G401.6 (cell line): ENCODE results near the gene KCNG4.

Source experiments
- FAIRE-seq: peaks from 2 replicates; lab custom pipeline; 2012; peaks lifted over from hg19 to GRCh38; lab: Jason Lieb, UNC

The KCNG4 gene

DNA sequence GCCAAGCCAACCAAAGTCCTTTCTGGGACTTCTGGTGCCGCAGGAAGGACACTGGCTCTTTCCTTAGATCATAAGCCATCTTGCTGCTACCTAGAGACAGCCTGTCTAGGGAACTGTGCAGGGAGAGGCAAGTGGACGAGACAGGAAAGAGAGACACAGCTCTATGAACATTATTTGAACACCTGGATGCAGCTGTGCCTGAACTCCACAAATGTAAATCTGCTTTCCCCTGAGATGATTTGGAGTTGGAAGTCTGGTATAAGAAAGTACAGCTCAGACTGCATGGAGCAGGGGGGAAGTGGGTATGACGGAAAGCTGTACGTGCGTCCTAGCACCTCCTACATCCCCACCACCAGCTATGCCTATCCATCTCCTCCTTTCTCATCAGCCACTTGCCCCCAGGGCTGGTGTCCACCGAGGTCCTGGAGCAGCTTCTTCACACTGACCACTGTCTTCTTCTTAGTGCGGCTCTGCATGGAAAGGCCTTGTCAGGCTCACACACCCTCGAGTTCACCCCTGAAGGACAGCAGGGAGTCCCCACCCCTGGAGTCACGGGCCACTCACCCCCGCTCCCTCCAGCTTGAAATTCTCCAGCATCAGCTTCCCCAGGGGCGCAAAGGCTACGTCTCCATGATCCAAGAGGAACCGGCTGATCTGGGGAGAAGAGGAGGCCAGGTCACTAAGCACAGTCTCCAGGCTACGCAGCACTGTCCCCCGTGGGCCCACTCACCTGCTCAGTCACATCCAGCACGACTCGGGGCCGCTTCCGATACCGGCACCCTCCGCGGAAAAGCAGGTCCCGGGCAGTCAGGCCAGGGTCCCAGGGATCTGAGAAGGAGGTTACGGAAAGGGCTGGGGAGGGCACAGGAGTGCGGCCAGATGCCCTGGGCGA lies 56.9 kb downstream of the KCNG4 start:
- FAIRE-seq: no peak

DNA sequence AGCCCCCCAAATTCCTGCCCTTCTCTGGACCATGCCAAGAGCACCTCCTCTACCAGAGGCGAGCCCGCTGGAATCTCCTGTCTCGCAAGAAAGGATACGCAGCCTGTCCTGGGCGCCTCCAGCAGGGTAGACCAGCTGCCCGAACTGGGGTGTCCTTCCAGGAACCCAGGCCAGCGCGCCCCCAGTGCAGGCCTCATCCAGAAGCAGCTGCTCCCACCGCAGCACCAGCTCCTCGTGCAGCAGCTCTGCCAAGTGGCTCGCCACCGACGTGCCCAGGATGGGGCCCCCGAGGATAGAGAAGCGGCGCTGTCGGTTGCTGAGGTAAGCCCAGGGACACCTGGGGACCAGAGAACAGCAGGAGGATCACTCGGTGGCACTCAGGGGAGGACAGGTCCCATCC lies 57.7 kb downstream of the KCNG4 start:
- FAIRE-seq: no peak

DNA sequence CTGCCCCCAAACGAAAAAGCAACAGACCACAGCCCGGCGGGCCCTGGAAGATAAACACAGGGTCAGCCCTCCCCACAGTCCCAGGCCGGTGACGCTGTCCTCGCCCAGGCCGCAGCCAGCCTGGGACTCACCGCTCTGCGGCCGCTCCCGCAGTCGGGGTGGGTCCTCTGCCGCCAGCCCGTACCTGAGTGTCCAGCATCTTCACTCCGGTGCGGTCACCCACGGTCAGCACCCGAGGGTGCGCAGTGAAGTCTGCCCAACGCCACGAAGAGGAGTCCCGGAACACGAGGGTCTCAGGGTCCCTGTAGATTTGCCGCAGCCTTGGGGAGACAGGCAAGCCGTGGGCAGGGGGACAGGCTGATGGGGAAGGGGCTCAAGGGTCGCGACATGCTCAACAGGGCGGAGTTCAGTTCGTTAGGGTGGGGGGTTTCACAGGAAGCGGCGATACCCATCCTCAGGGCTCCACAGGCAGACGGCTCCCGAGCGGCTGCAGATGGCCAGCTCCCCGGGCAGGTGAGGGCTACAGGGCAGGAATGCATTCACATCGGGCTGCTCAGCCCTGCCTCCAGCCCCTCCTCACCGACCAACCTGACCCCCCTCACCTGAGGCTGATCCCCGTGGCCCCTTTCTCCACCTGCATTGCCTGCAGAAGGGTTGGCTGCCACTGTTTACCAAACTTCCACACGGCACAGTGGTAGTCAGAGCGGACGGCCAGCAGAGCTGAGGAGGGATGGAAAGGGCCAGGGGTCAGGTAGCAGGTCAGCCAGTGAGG lies 58.5 kb downstream of the KCNG4 start:
- no peak for FAIRE-seq

DNA sequence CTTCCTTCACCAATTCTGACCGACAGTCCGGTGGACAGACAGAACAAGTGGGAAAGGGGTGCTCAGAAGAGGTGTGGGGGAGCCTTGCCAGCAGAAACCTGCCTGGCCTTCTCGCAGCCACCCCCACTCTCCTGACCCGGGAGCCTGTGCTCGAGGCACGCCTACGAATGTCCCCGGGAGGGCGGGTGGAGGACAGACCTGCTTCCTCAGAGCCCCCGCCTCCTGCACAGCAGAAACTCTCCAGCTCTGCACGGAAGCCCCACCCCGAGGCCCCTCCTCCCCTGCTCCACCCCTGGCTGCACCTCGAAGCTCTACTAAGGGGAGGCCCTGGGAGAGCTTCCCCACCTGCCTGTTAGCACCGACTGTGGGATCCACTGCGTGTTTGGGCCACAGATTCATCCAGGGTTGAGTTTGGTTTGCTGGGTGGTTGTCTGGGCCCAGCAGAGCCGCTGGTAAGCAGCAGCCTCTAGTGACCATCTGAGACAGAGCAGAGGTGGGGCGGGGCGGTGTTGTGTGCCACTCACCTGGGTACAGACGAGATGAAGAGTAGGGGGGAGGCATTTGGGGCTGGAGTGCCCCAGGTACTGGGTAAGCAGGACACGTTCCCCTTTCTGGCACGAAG lies 59.2 kb downstream of the KCNG4 start:
- FAIRE-seq: no peak

DNA sequence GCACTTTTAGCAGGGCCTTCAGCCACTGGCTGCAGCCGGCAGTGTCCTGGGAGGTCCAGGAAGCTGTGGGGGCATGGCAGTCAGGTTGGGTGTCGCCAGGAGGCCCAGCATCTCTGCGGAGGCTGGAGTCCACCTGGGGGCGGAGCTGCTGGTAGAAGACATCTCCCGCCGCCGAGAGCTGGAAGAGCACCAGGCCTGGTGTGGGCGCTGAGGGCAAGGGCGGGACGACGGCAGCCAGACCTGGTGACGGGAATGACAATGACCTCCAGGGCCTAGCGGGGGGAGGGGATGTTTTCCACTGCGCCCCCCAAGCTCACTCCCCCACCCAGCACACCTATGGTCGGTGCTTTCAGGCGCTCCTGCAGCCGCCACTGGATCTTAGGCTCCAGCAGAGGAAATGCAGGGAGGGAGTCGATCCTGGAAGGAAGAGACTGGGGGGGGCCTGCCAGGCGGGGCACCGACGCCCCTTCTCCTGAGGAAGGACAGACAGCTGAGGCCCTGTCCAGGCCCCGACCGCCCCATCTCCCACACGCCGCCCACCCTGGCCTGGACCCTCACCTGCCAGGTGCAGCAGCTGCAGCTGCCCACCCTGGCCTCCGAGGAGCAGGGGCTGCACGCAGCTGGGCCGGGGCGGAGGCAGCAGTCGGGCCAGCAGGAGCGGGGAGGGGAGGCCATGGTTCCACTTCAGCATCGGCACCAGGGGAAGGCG lies 60.0 kb downstream of the KCNG4 start:
- no peak for FAIRE-seq

DNA sequence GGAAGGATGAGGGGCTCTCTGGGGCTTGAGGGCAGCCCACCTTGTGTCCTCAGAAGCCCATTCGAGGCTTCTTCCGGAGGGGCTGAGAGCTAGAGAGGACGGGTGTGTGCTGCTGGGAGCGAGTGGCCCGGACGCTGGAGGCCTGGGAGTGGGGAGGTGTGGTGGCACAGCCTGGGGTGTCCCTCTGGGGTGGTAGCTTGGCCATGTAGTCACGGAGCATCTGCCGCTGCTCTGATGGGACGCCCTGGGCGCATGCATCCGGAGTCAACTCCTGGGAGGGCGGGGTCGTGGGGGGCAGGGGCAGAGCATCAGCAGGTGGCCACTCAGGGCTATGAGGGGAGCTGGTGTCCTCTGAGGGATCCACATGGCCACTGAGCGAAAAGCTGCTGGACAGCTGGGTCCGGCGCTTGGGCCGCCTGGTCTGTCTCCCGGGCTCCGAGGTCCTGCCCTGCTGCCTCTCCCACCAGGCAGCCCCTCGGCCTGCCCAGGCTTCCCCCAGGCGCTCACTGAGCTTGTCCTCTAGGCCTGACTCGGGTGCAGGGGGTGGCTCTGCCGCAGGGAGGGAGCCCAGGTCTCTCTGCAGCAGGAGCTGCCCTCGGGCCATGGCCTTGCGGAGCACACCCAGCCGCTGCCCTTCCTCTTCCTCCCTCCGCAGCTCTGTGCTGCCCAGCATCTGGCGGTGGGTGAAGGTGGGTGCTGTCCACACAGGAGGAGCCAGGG lies 60.8 kb downstream of the KCNG4 start:
- FAIRE-seq: no peak

DNA sequence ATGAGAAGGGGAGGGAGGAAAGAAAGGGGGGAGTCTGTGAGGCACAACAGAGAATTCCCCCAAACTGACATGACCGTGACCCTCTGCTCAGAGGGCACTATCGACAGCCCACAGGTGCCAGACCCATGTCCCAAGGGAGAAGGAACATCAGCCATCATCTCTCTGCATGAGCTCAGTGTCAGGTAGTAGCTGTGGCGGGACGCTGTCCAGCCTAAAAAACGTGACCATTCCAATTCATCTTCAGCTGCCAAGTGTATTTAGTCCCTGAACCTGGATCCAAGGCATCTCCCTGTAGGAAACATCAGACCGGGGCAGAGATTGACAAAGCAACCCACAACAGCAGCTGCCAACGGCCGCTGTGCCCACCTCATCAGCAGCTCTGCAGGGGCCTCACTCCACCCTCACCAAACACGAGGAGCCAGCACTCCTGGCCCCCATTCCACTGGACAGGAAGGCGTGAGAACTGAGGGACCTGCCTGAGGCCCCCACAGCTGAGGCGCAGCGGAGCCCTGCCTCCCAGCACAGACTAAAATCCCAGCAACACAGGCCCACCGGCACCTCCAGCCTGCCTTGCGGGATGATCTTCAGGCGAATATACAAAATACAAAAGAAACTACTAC lies 61.6 kb downstream of the KCNG4 start:
- FAIRE-seq: no peak

DNA sequence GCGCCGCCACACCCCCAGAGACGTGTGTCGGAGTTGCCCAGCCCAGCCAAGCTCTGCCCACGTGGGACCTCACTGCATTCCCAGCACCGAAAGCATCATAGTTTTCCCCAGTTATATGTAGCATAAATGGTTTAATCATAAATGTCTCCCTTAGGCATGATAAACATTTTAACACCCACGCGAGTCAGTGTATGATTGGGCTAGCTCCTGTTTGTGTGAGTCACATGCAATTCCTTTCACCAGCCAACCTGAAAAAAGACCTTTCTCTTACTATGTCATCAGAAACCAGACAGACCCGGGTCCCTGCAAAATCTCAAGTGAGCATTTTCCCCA lies 62.1 kb downstream of the KCNG4 start:
- no peak for FAIRE-seq

DNA sequence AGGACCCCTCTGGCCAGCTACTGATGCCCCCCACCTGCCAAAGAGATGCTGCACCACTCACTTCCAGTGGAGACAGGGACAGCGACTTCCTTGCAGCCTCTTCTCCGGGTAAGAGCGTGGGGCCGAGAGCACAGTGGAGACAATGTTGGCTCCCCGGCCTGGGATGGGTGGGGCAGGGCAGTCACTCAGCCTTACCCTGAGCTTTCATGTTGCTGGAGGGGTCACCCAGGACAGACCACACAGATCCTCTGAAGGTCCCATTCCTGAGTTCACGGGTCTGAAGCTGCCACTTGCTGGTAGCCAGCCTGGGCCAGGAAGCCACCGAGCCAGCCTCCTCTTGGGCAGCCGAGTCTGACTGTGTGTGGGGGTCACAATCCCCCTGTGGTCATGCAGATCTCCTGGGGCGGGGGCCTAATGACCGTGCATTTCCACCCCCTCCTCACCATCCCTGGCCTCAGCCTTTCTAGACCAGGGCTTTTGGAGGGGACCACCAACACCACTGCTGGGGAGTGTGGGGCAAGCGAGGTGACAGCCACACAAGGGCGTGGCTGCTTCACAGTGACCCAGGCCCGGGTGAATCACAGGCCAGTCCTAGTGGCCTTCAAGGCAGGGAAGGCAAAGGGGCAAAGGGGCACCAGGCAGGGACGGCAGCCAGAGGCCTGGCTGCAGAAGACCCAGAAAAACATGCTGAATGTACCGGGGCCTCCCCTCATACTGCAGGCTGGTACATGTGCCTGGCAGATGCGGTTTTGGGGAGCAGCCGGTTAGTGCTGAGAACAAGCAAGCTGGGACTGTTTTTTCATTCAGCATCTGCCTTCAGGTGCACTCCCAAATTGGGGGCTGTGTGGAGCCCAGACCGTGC lies 63.4 kb downstream of the KCNG4 start:
- FAIRE-seq: no peak

DNA sequence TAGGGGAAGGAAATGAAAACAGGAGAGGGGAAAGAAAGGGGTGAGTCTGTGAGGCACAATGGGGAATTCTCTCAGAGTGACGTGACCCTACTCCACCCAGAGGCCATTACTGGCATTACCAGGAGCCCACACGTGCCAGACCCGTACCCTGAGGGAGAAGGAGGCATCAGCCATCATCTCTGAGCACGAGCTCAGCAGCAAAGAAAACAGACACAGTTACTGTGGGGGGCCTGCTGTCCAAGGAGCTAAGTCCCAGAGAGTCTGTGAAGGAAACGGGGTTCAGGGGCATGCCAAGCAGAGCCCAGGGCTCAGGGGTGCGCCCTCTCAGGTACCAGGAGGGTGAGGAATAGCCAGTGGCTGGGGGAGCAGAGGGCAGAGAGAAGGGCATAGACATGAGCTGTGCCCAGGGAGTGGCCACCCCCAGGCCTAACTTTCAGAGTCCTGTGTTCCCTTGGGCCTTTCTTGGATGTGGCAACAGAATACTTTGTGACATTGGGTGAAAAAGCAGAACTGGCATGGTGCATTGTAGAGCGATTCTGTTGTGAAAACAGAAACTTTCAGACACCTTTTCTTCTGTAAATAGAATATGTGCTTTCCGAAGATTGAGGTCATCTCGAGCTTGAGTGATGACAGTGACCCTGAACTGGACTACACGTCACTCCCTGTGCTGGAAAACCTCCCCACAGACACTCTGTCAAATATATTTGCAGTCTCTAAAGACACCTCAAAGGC lies 64.3 kb downstream of the KCNG4 start:
- FAIRE-seq: no peak

DNA sequence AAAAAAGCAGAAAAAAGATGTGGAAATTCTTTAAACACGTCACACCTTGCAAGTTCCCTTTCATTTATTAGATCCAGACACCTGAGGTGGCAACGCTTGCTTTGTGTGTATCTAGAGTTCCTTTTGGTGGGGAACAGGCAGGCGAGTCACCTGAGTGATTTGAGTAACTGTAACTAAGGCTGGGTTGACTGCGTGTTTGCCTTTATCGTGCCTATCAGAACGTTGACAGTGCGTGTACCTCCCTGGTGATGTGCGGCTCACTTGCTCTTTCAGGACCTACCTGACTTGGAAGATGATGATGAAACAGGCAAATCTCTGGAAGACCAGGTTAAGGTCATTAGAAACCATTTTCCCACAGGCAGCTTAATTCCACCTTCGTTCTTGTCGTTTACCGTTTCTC lies 65.4 kb downstream of the KCNG4 start:
- no peak for FAIRE-seq

DNA sequence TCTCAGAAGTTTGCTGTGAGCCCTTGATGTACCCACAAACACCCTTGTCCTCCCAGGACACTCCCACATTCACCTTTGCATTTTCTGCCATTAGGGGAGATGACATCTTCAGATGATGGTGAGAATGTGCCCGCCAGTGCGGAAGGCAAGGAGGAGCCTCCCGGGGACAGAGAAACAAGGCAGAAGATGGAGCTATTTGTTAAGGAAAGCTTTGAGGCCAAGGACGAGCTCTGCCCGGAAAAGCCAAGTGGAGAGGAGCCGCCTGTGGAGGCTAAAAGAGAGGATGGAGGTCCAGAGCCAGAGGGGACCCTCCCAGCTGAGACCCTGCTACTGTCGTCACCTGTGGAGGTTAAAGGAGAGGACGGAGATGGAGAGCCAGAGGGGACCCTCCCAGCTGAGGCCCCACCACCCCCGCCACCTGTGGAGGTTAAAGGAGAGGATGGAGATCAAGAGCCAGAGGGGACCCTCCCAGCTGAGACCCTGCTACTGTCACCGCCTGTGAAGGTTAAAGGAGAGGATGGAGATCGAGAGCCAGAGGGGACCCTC lies 70.0 kb downstream of the KCNG4 start:
- no peak for FAIRE-seq
